GM06990 (cell line): ENCODE data around the gene AFF2.
"Not testable (repeated sequence)": the region's sequence is repeated elsewhere in the genome, so short reads cannot be mapped to it uniquely, and the experiment has no call there.

Experiments used
- DNase-seq: peaks from one replicate; pipeline ENCODE4 v3.0.0-alpha.2; 2011; ENCODE audit not compliant: insufficient read length; ENCODE audit errors: extremely low read depth
- H3K27me3 ChIP-seq: replicated peaks from 2 replicates; pipeline ENCODE4 v1.6.0; 2011; ENCODE audit warnings: low read length; ENCODE audit not compliant: control insufficient read depth, insufficient read depth
- H3K36me3 ChIP-seq: 2 replicates; pipeline ENCODE4 v1.5.1; 2011; ENCODE audit warnings: low read length; ENCODE audit not compliant: control insufficient read depth, insufficient read depth
- H3K4me3 ChIP-seq: replicated peaks from 2 replicates; pipeline ENCODE4 v1.5.1; 2011; ENCODE audit warnings: low read depth, mild to moderate bottlenecking, control low read depth, low read length
- TF ChIP-seq, protein P1 (sequence below): IDR thresholded peaks from 2 replicates; pipeline ENCODE4 v1.5.1; 2011; ENCODE audit warnings: low read length, control low read depth, mild to moderate bottlenecking, inconsistent platforms; ENCODE audit not compliant: insufficient read depth, poor library complexity, severe bottlenecking

Gene AFF2

DNA sequence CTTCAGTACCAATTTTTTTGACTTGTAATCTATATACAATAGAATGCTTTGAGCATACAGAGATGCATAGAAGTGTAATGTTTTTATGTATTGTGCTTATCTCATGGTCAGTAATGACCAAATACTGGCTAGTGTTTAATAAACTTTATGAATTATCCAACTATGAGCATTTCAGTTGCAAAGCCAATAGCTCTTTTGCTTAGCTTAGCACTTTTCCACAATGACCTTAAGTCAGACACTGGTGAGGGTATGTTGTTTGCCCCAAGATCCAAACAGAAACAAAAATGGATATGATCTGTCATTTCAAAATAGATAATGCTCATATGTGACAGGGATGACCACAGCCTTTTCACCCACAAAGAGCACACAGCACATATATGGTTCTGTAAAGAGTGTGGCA, 393.0 kb downstream of the AFF2 start:
- Histone ChIP-seq H3K36me3 (no peaks in the 10 kb centered on the region), H3K4me3 (no peak overlapping the region), H3K27me3 (no peaks in the 10 kb centered on the region)
- TF ChIP-seq, protein P1, sequence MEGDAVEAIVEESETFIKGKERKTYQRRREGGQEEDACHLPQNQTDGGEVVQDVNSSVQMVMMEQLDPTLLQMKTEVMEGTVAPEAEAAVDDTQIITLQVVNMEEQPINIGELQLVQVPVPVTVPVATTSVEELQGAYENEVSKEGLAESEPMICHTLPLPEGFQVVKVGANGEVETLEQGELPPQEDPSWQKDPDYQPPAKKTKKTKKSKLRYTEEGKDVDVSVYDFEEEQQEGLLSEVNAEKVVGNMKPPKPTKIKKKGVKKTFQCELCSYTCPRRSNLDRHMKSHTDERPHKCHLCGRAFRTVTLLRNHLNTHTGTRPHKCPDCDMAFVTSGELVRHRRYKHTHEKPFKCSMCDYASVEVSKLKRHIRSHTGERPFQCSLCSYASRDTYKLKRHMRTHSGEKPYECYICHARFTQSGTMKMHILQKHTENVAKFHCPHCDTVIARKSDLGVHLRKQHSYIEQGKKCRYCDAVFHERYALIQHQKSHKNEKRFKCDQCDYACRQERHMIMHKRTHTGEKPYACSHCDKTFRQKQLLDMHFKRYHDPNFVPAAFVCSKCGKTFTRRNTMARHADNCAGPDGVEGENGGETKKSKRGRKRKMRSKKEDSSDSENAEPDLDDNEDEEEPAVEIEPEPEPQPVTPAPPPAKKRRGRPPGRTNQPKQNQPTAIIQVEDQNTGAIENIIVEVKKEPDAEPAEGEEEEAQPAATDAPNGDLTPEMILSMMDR, result no peak
- DNase-seq, result no peak

DNA sequence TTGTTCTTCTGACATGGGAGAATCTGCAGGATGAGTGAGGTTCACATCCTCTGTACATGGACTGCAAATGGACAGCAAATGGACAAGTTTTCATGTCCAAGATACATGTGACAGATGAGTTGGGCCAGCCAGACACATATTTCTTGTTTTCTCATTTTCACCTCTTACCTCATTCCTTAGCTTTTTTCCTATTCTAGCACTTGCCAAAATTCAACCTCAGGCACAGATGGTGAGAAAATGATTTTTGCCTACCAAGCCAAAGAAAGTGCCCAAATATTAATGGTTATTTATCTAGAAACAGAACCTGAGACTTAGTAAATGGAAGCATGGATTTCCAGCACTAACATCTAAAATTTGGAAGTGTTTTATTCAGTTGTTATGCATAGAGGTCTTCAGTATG, 402.2 kb downstream of the AFF2 start:
- TF ChIP-seq, protein P1, result no peak
- no peaks in the 10 kb centered on the region for H3K36me3 ChIP-seq
- no peak overlapping the region for H3K4me3 ChIP-seq
- H3K27me3 ChIP-seq, result no peaks in the 10 kb centered on the region
- no peak for DNase-seq

- DNase-seq, result no peak
- H3K36me3 ChIP-seq, result no peaks in the 10 kb centered on the region
- no peak overlapping the region for H3K4me3 ChIP-seq
- TF ChIP-seq, protein P1, result no peak
- no peaks in the 10 kb centered on the region for H3K27me3 ChIP-seq
Measured at GRCh38 chrX:148903176-148903575, 402.8 kb downstream of the AFF2 start.

- no peaks in the 10 kb centered on the region for H3K27me3 ChIP-seq
- H3K36me3 ChIP-seq, result no peaks in the 10 kb centered on the region
- no peak for DNase-seq
- H3K4me3 ChIP-seq, result no peak overlapping the region
- TF ChIP-seq, protein P1, result no peak
Measured at GRCh38 chrX:148904421-148905111, 404.1 kb downstream of the AFF2 start.

- DNase-seq, result no peak
- Histone ChIP-seq H3K4me3 (no peak overlapping the region), H3K27me3 (no peaks in the 10 kb centered on the region), H3K36me3 (no peaks in the 10 kb centered on the region)
- TF ChIP-seq, protein P1, result no peak
Measured at GRCh38 chrX:148905400-148905799, 405.0 kb downstream of the AFF2 start.

- H3K4me3 ChIP-seq, H3K36me3 ChIP-seq, H3K27me3 ChIP-seq, DNase-seq: not testable (repeated sequence)
Measured at GRCh38 chrX:148906628-148907027, 406.2 kb downstream of the AFF2 start.
